Left ventricle myocardium inferior (tissue), 1 donor: ENCODE data around the gene DCANP1. TPM values are rescaled to one million over a fixed set of nuclear protein-coding genes. Genes with fewer than 3 reads are reported as not detected.

Experiments used
- DNase-seq: peaks from one replicate; pipeline ENCODE4 v3.0.0-alpha.2; 2020
- H3K27ac ChIP-seq: fragments of 200-600 bp; replicated peaks from 2 replicates; pipeline ENCODE4 v1.8.0; 2021
- H3K27me3 ChIP-seq: fragments of 200-600 bp; 2 replicates; pipeline ENCODE4 v1.8.0; 2021; ENCODE audit warnings: low read depth
- H3K36me3 ChIP-seq: fragments of 200-600 bp; 2 replicates; pipeline ENCODE4 v1.8.0; 2021
- H3K4me1 ChIP-seq: fragments of 200-600 bp; 2 replicates; pipeline ENCODE4 v1.8.0; 2021
- H3K4me3 ChIP-seq: fragments of 200-600 bp; 2 replicates; pipeline ENCODE4 v1.8.0; 2021; ENCODE audit warnings: mild to moderate bottlenecking, moderate library complexity
- H3K9me3 ChIP-seq: fragments of 200-600 bp; replicated peaks from 2 replicates; pipeline ENCODE4 v1.8.0; 2021
- intact Hi-C: fragments of 100-400 bp; cut with micrococcal nuclease; formaldehyde crosslinking; loops from one replicate; pipeline ENCODE4 v1.11.0; 2022
- total RNA-seq: library from RNA; stranded (reverse); fragmentation: NEBNext Ultra II Directional; extraction: Animal tissue kit (Norgen Biotek cat#: 25700); gene quantifications from one replicate; pipeline ENCODE4 v1.2.1, GENCODE V29; 2021
- TF ChIP-seq, protein P1 (sequence below): fragments of 200-600 bp; IDR thresholded peaks from 2 replicates; pipeline ENCODE4 v1.8.0; 2021; ENCODE audit warnings: antibody characterized with exemption, mild to moderate bottlenecking, borderline replicate concordance
- donor health status: DM: no; HTN: yes; CAD: no; lungs with severe emphysema.

DCANP1 gene
- total RNA-seq, 1 donor from 2014 or later: not detected

DNA sequence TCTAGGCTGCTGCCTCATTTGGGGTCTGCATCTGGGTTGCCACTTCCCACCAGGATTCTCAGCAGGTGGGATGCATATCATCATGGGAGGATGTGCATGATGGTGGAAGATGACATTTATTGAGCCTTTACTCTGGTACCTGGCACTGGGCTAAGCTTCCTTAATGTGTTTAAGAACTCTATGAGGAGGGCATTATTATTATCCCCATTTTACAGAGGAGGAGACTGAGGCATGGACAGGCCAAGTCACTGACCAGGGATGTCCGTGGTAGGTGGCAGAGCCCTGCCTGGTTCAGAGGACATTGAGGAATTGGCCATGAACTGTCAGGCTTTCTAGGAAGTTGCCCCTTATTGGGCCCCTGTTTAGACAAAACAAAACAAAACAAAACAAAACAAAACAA, 36.1 kb upstream of the DCANP1 start:
- H3K4me3 ChIP-seq: no peak overlapping the region
- peaks cover 4% of the 10 kb centered on the region for H3K4me1 ChIP-seq
- no peak overlapping the region for H3K27ac ChIP-seq
- peaks cover 89% of the 10 kb centered on the region for H3K27me3 ChIP-seq
- TF ChIP-seq, protein P1, sequence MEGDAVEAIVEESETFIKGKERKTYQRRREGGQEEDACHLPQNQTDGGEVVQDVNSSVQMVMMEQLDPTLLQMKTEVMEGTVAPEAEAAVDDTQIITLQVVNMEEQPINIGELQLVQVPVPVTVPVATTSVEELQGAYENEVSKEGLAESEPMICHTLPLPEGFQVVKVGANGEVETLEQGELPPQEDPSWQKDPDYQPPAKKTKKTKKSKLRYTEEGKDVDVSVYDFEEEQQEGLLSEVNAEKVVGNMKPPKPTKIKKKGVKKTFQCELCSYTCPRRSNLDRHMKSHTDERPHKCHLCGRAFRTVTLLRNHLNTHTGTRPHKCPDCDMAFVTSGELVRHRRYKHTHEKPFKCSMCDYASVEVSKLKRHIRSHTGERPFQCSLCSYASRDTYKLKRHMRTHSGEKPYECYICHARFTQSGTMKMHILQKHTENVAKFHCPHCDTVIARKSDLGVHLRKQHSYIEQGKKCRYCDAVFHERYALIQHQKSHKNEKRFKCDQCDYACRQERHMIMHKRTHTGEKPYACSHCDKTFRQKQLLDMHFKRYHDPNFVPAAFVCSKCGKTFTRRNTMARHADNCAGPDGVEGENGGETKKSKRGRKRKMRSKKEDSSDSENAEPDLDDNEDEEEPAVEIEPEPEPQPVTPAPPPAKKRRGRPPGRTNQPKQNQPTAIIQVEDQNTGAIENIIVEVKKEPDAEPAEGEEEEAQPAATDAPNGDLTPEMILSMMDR: no peak
- no peaks in the 10 kb centered on the region for H3K36me3 ChIP-seq
- intact Hi-C loops: no loop called here
- no peaks in the 10 kb centered on the region for H3K9me3 ChIP-seq
- no peak for DNase-seq

DNA sequence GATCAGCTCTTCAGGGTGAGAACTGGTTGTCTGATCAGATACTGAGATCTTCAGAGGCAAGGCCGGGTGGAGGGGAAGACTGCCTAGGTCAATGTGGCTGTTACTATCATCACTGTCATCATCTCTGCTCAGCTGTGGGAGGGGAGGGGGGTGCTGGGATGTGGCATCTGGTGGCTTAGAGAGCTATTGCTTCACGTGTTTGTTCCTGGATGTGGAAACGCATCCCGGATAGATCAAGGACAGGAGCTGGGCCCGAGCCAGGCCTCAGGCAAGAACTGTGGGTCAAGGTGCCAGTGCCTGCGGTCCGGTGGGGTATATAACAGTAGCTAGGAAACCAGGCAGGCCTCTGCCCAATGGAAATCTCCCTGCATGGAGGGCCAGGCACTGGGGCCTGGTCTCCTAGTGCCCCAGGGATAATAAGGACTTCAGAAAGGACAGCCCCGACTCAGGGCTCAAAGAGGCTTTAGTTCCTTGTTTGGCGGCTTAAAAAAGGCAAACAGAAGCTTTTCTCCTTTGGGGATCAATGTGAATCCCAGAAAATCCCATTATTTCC, 35.3 kb upstream of the DCANP1 start:
- Histone ChIP-seq H3K4me1 (no peaks in the 10 kb centered on the region), H3K27me3 (peaks cover 89% of the 10 kb centered on the region), H3K9me3 (no peaks in the 10 kb centered on the region), H3K27ac (no peak overlapping the region), H3K36me3 (no peaks in the 10 kb centered on the region), H3K4me3 (no peak overlapping the region)
- TF ChIP-seq, protein P1: no peak
- DNase-seq: no peak
- intact Hi-C loops: no loop called here

DNA sequence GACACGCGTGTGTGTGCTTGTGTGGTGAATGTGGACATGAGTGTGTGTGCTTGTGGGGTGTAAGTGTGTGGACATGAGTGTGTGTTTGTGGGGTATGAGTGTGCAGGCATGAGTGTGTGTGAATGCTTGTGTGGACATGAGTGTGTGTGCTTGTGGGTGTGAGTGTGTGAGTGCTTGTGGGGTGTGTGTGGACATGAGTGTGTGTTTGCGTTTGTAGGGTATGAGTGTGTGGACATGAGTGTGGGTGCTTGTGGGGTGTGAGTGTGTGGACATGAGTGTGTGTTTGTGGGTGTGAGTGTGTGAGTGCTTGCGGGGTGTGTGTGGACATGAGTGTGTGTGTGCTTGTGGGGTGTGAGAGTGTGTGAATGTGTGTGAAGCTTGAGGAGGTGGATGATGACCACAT, 34.8 kb upstream of the DCANP1 start:
- TF ChIP-seq, protein P1: no peak
- Histone ChIP-seq H3K36me3 (no peaks in the 10 kb centered on the region), H3K27ac (no peak overlapping the region), H3K4me3 (no peak overlapping the region), H3K9me3 (no peaks in the 10 kb centered on the region), H3K27me3 (peaks cover 89% of the 10 kb centered on the region), H3K4me1 (no peaks in the 10 kb centered on the region)
- intact Hi-C loops: no loop called here
- DNase-seq: no peak

DNA sequence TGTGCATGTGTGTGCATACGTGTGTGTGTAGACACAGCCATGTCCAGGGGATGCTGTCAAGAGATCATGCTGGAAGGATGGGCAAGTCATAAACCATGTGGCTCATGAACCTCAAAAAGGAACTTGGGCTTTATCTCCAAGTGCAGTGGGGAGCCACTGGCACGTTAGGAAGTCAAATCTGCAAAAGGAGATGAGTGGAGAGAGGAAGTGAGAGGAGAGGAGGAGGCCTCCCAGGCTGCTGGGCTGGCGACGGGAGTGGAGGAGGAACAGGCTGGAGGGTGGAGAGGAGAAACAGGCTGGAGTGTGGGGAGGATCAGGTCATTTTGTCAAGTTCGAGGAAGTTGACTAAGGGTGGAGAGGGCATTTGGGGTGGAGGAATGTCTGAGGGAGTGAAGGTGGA, 34.2 kb upstream of the DCANP1 start:
- intact Hi-C loops: no loop called here
- DNase-seq: no peak
- TF ChIP-seq, protein P1: no peak
- Histone ChIP-seq H3K27ac (no peak overlapping the region), H3K9me3 (no peaks in the 10 kb centered on the region), H3K4me3 (no peak overlapping the region), H3K4me1 (no peaks in the 10 kb centered on the region), H3K36me3 (no peaks in the 10 kb centered on the region), H3K27me3 (peaks cover 89% of the 10 kb centered on the region)

DNA sequence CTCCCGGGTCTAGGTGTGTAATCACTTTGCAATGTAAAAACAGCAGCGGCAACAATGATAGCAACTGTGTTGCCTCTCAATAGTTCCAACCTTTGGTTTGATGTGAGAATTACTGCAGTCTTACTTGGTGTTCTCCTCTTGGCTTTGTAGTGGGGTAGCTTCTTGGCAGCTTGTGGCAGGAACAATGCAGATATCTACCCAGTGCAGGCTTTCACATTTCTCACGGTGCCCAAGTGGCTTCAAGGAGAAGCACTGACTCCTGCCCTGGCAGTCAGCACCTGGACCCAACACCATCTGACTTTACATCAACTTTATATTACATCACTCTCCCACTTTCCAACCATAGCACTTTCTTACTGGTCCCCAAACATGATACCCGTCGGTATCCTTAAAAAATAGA, 33.4 kb upstream of the DCANP1 start:
- TF ChIP-seq, protein P1: no peak
- Histone ChIP-seq H3K36me3 (no peaks in the 10 kb centered on the region), H3K27ac (no peak overlapping the region), H3K4me3 (no peak overlapping the region), H3K27me3 (peaks cover 89% of the 10 kb centered on the region), H3K4me1 (no peaks in the 10 kb centered on the region), H3K9me3 (no peaks in the 10 kb centered on the region)
- no peak for DNase-seq
- intact Hi-C loops: no loop called here

DNA sequence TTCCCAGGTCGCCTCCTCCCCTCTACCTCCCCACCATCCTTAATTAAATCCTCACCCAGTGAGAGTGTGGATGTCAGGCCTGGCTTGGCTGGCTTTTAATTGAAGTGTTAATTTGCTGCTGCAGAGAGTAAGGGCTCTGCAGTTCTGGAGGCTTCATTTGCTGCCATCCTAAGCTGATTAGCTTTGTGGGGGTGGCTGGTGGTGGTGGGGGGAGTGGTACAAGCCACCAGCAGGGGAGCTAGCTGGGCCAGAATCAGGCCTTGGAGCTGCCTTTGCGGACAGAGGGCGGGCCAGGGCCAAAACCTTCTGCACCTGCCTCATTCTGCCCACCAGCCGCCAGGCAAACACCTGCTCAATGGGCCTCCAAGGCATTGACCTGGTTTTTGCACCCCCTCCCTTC, 31.8 kb upstream of the DCANP1 start:
- intact Hi-C loops: no loop called here
- Histone ChIP-seq H3K27me3 (peaks cover 92% of the 10 kb centered on the region), H3K36me3 (no peaks in the 10 kb centered on the region), H3K9me3 (no peaks in the 10 kb centered on the region), H3K4me3 (no peak overlapping the region), H3K4me1 (no peaks in the 10 kb centered on the region), H3K27ac (no peak overlapping the region)
- no peak for DNase-seq
- TF ChIP-seq, protein P1: no peak
